ENCODE measurements around the gene HOTAIR.

Gene HOTAIR

GRCh38 chr12:54000116-54001114 is 25.7 kb upstream of the HOTAIR start, which contains the start of gene HOXC9:
Gene HOXC9 (plus strand): TSS chr12:54000161. CDS start chr12:54000189, 28 bp downstream.
- DNase-seq (ENCODE audit: low read depth in 2 of 2) = no peak

- DNase-seq (ENCODE audit: low read depth in 2 of 2) = no peak
These were observed 24.9 kb upstream of the HOTAIR start for GRCh38 chr12:53999559-54000115.

- DNase-seq (ENCODE audit: low read depth in 2 of 2) = no peak
These were observed 24.1 kb upstream of the HOTAIR start for GRCh38 chr12:53998900-53999236.

GRCh38 chr12:53998110-53998899 is 23.6 kb upstream of the HOTAIR start:
- DNase-seq (ENCODE audit: low read depth in 2 of 2) = no peak

GRCh38 chr12:53997204-53998109 is 22.7 kb upstream of the HOTAIR start:
- DNase-seq (ENCODE audit: low read depth in 2 of 2) = no peak

GRCh38 chr12:53996240-53997203 is 21.8 kb upstream of the HOTAIR start:
- DNase-seq (ENCODE audit: low read depth in 2 of 2) = no peak

GRCh38 chr12:53995378-53996239 is 20.9 kb upstream of the HOTAIR start:
- no peak for DNase-seq (ENCODE audit: low read depth in 2 of 2)

- no peak for DNase-seq (ENCODE audit: low read depth in 2 of 2)
These were observed 20.2 kb upstream of the HOTAIR start for GRCh38 chr12:53995002-53995377.

GRCh38 chr12:53994264-53995001 is 19.7 kb upstream of the HOTAIR start:
- no peak for DNase-seq (ENCODE audit: low read depth in 2 of 2)

- DNase-seq (ENCODE audit: low read depth in 2 of 2) = no peak
These were observed 19.2 kb upstream of the HOTAIR start for GRCh38 chr12:53994009-53994263.

- DNase-seq (ENCODE audit: low read depth in 2 of 2) = no peak
These were observed 18.6 kb upstream of the HOTAIR start for GRCh38 chr12:53993162-53994008.

- DNase-seq (ENCODE audit: low read depth in 2 of 2) = no peak
These were observed 17.7 kb upstream of the HOTAIR start for GRCh38 chr12:53992377-53992889.

- DNase-seq (ENCODE audit: low read depth in 2 of 2) = no peak
These were observed 16.3 kb upstream of the HOTAIR start for GRCh38 chr12:53991077-53991460.

GRCh38 chr12:53990311-53991076 is 15.7 kb upstream of the HOTAIR start:
- no peak for DNase-seq (ENCODE audit: low read depth in 2 of 2)

GRCh38 chr12:53989227-53990113 is 14.7 kb upstream of the HOTAIR start:
- DNase-seq (ENCODE audit: low read depth in 2 of 2) = no peak

All from stimulated activated CD8-positive, alpha-beta memory T cell treated with anti-CD3 and anti-CD28 coated beads, Interleukin-7, amount 100 ng/mL, for 1 hour (primary cell).